Measurements from ENCODE around the gene KRT85.
"Not testable (repeated sequence)": the region's sequence is repeated elsewhere in the genome, so short reads cannot be mapped to it uniquely, and the experiment has no call there.

KRT85 gene

GRCh38 chr12:52352951-52353350 lies 14.3 kb downstream of the KRT85 start:
- peaks cover 2% of the 10 kb centered on the region for H3K27me3 ChIP-seq (ENCODE audit: control insufficient read depth, insufficient read depth, low read length)
- no peak overlapping the region for H3K4me3 ChIP-seq (ENCODE audit: low read depth, low read length)
- no peaks in the 10 kb centered on the region for H3K36me3 ChIP-seq (ENCODE audit: control insufficient read depth, insufficient read depth, low read length)
- H3K4me1 ChIP-seq (ENCODE audit: control insufficient read depth, insufficient read depth, low read length), result no peaks in the 10 kb centered on the region
- H3K9ac ChIP-seq (ENCODE audit: low read depth, low read length), result no peak overlapping the region
- H3K9me3 ChIP-seq (ENCODE audit: control insufficient read depth, insufficient read depth, low read length), result no peaks in the 10 kb centered on the region

GRCh38 chr12:52351196-52352059 lies 15.9 kb downstream of the KRT85 start:
- H3K4me3 ChIP-seq (ENCODE audit: low read depth, low read length), result no peak overlapping the region
- H3K9me3 ChIP-seq (ENCODE audit: control insufficient read depth, insufficient read depth, low read length), result no peaks in the 10 kb centered on the region
- peaks cover 2% of the 10 kb centered on the region for H3K27me3 ChIP-seq (ENCODE audit: control insufficient read depth, insufficient read depth, low read length)
- H3K9ac ChIP-seq (ENCODE audit: low read depth, low read length), result no peak overlapping the region
- H3K4me1 ChIP-seq (ENCODE audit: control insufficient read depth, insufficient read depth, low read length), result no peaks in the 10 kb centered on the region
- H3K36me3 ChIP-seq (ENCODE audit: control insufficient read depth, insufficient read depth, low read length), result no peaks in the 10 kb centered on the region

- Histone ChIP-seq H3K9me3 (ENCODE audit: control insufficient read depth, insufficient read depth, low read length) (no peaks in the 10 kb centered on the region), H3K36me3 (ENCODE audit: control insufficient read depth, insufficient read depth, low read length) (no peaks in the 10 kb centered on the region), H3K9ac (ENCODE audit: low read depth, low read length) (no peak overlapping the region), H3K4me1 (ENCODE audit: control insufficient read depth, insufficient read depth, low read length) (no peaks in the 10 kb centered on the region), H3K27me3 (ENCODE audit: control insufficient read depth, insufficient read depth, low read length) (peaks cover 2% of the 10 kb centered on the region), H3K4me3 (ENCODE audit: low read depth, low read length) (no peak overlapping the region)
Observed at GRCh38 chr12:52350786-52351185, 16.5 kb downstream of the KRT85 start.

- H3K9me3 ChIP-seq (ENCODE audit: control insufficient read depth, insufficient read depth, low read length), result no peaks in the 10 kb centered on the region
- no peaks in the 10 kb centered on the region for H3K36me3 ChIP-seq (ENCODE audit: control insufficient read depth, insufficient read depth, low read length)
- no peak overlapping the region for H3K9ac ChIP-seq (ENCODE audit: low read depth, low read length)
- H3K4me3 ChIP-seq (ENCODE audit: low read depth, low read length), result no peak overlapping the region
- peaks cover 2% of the 10 kb centered on the region for H3K27me3 ChIP-seq (ENCODE audit: control insufficient read depth, insufficient read depth, low read length)
- no peaks in the 10 kb centered on the region for H3K4me1 ChIP-seq (ENCODE audit: control insufficient read depth, insufficient read depth, low read length)
Observed at GRCh38 chr12:52350021-52350620, 17.2 kb downstream of the KRT85 start.

- Histone ChIP-seq H3K9ac (ENCODE audit: low read depth, low read length) (no peak overlapping the region), H3K4me3 (ENCODE audit: low read depth, low read length) (no peak overlapping the region), H3K27me3 (ENCODE audit: control insufficient read depth, insufficient read depth, low read length) (peaks cover 2% of the 10 kb centered on the region), H3K36me3 (ENCODE audit: control insufficient read depth, insufficient read depth, low read length) (no peaks in the 10 kb centered on the region), H3K9me3 (ENCODE audit: control insufficient read depth, insufficient read depth, low read length) (no peaks in the 10 kb centered on the region), H3K4me1 (ENCODE audit: control insufficient read depth, insufficient read depth, low read length) (no peaks in the 10 kb centered on the region)
Observed at GRCh38 chr12:52349196-52349595, 18.1 kb downstream of the KRT85 start.

- H3K4me1 ChIP-seq (ENCODE audit: control insufficient read depth, insufficient read depth, low read length), result no peaks in the 10 kb centered on the region
- no peaks in the 10 kb centered on the region for H3K36me3 ChIP-seq (ENCODE audit: control insufficient read depth, insufficient read depth, low read length)
- H3K9ac ChIP-seq (ENCODE audit: low read depth, low read length), result no peak overlapping the region
- H3K9me3 ChIP-seq (ENCODE audit: control insufficient read depth, insufficient read depth, low read length), result no peaks in the 10 kb centered on the region
- H3K27me3 ChIP-seq (ENCODE audit: control insufficient read depth, insufficient read depth, low read length), result peaks cover 2% of the 10 kb centered on the region
- H3K4me3 ChIP-seq (ENCODE audit: low read depth, low read length), result no peak overlapping the region
Observed at GRCh38 chr12:52347551-52348510, 19.4 kb downstream of the KRT85 start.

- Histone ChIP-seq H3K27me3 (ENCODE audit: control insufficient read depth, insufficient read depth, low read length) (peaks cover 2% of the 10 kb centered on the region), H3K4me1 (ENCODE audit: control insufficient read depth, insufficient read depth, low read length) (no peaks in the 10 kb centered on the region), H3K36me3 (ENCODE audit: control insufficient read depth, insufficient read depth, low read length) (no peaks in the 10 kb centered on the region), H3K9me3 (ENCODE audit: control insufficient read depth, insufficient read depth, low read length) (no peaks in the 10 kb centered on the region), H3K4me3 (ENCODE audit: low read depth, low read length) (no peak overlapping the region), H3K9ac (ENCODE audit: low read depth, low read length) (no peak overlapping the region)
Observed at GRCh38 chr12:52347016-52347415, 20.3 kb downstream of the KRT85 start.

- Histone ChIP-seq H3K9ac (ENCODE audit: low read depth, low read length) (no peak overlapping the region), H3K4me1 (ENCODE audit: control insufficient read depth, insufficient read depth, low read length) (no peaks in the 10 kb centered on the region), H3K36me3 (ENCODE audit: control insufficient read depth, insufficient read depth, low read length) (no peaks in the 10 kb centered on the region), H3K27me3 (ENCODE audit: control insufficient read depth, insufficient read depth, low read length) (peaks cover 2% of the 10 kb centered on the region), H3K9me3 (ENCODE audit: control insufficient read depth, insufficient read depth, low read length) (no peaks in the 10 kb centered on the region), H3K4me3 (ENCODE audit: low read depth, low read length) (no peak overlapping the region)
Observed at GRCh38 chr12:52346593-52346992, 20.7 kb downstream of the KRT85 start.

GRCh38 chr12:52345041-52345440 lies 22.2 kb downstream of the KRT85 start:
- not testable (repeated sequence) for H3K9ac ChIP-seq (ENCODE audit: low read depth, low read length); H3K4me3 ChIP-seq (ENCODE audit: low read depth, low read length); H3K27me3 ChIP-seq (ENCODE audit: control insufficient read depth, insufficient read depth, low read length); H3K36me3 ChIP-seq (ENCODE audit: control insufficient read depth, insufficient read depth, low read length); H3K4me1 ChIP-seq (ENCODE audit: control insufficient read depth, insufficient read depth, low read length); H3K9me3 ChIP-seq (ENCODE audit: control insufficient read depth, insufficient read depth, low read length)

- Histone ChIP-seq H3K36me3 (ENCODE audit: control insufficient read depth, insufficient read depth, low read length) (no peaks in the 10 kb centered on the region), H3K9me3 (ENCODE audit: control insufficient read depth, insufficient read depth, low read length) (no peaks in the 10 kb centered on the region), H3K27me3 (ENCODE audit: control insufficient read depth, insufficient read depth, low read length) (no peaks in the 10 kb centered on the region), H3K4me1 (ENCODE audit: control insufficient read depth, insufficient read depth, low read length) (no peaks in the 10 kb centered on the region), H3K9ac (ENCODE audit: low read depth, low read length) (no peak overlapping the region), H3K4me3 (ENCODE audit: low read depth, low read length) (no peak overlapping the region)
Observed at GRCh38 chr12:52344111-52344510, 23.2 kb downstream of the KRT85 start.

GRCh38 chr12:52343550-52343949 lies 23.7 kb downstream of the KRT85 start:
- Histone ChIP-seq H3K36me3 (ENCODE audit: control insufficient read depth, insufficient read depth, low read length) (no peaks in the 10 kb centered on the region), H3K9me3 (ENCODE audit: control insufficient read depth, insufficient read depth, low read length) (no peaks in the 10 kb centered on the region), H3K27me3 (ENCODE audit: control insufficient read depth, insufficient read depth, low read length) (no peaks in the 10 kb centered on the region), H3K9ac (ENCODE audit: low read depth, low read length) (no peak overlapping the region), H3K4me1 (ENCODE audit: control insufficient read depth, insufficient read depth, low read length) (no peaks in the 10 kb centered on the region), H3K4me3 (ENCODE audit: low read depth, low read length) (no peak overlapping the region)
